EL (cell line): ENCODE results near the gene SEC24D.
A peak's percentile ranks its signal among the peaks of the same experiment; 100 is the strongest.

Source experiments
- DNase-seq: peaks from one replicate; pipeline ENCODE4 v3.0.0-alpha.2; 2016

Gene SEC24D

GRCh38 chr4:118746251-118746919 is 89.5 kb downstream of the SEC24D start:
- DNase-seq = no peak

GRCh38 chr4:118745357-118745756 is 90.6 kb downstream of the SEC24D start:
- no peak for DNase-seq

GRCh38 chr4:118743867-118744266 is 92.1 kb downstream of the SEC24D start:
- peak; percentile 65 for DNase-seq

GRCh38 chr4:118742050-118742449 is 93.9 kb downstream of the SEC24D start:
- DNase-seq = no peak

- no peak for DNase-seq
Observed at GRCh38 chr4:118741301-118741855, 94.5 kb downstream of the SEC24D start.

- DNase-seq = no peak
Observed at GRCh38 chr4:118740869-118741268, 95.1 kb downstream of the SEC24D start.

- DNase-seq = no peak
Observed at GRCh38 chr4:118739022-118739713, 96.8 kb downstream of the SEC24D start.

- DNase-seq = no peak
Observed at GRCh38 chr4:118738090-118738489, 97.8 kb downstream of the SEC24D start.

GRCh38 chr4:118736900-118737299 is 99.0 kb downstream of the SEC24D start:
- no peak for DNase-seq

- no peak for DNase-seq
Observed at GRCh38 chr4:118734491-118735205, 101.3 kb downstream of the SEC24D start.

GRCh38 chr4:118732591-118733330 is 103.2 kb downstream of the SEC24D start:
- DNase-seq = peak; percentile 64

- DNase-seq = no peak
Observed at GRCh38 chr4:118730683-118731082, 105.2 kb downstream of the SEC24D start.

GRCh38 chr4:118729287-118730286 is 106.3 kb downstream of the SEC24D start:
- DNase-seq = peak; percentile 73

GRCh38 chr4:118727360-118727759 is 108.6 kb downstream of the SEC24D start:
- DNase-seq = peak; percentile 23

- DNase-seq = no peak
Observed at GRCh38 chr4:118723369-118723768, 112.6 kb downstream of the SEC24D start.

GRCh38 chr4:118721752-118722151 is 114.2 kb downstream of the SEC24D start:
- no peak for DNase-seq

GRCh38 chr4:118718511-118719170 is 117.3 kb downstream of the SEC24D start:
- DNase-seq = no peak

GRCh38 chr4:118716304-118716703 is 119.6 kb downstream of the SEC24D start:
- DNase-seq = no peak

- DNase-seq = no peak
Observed at GRCh38 chr4:118714682-118715081, 121.2 kb downstream of the SEC24D start.

- peak; percentile 32 for DNase-seq
Observed at GRCh38 chr4:118712872-118713271, 123.1 kb downstream of the SEC24D start.

- DNase-seq = no peak
Observed at GRCh38 chr4:118711052-118711451, 124.9 kb downstream of the SEC24D start.
